ENCODE data around the gene NF1.

NF1 gene

GRCh38 chr17:31339906-31340661 lies 245.3 kb downstream of the NF1 start:
- TF ChIP-seq POLR2AphosphoS5 (IDR thresholded peaks at IDR 0.05; ENCODE audit: low read depth, low read length) = no peak
- no peak for TF ChIP-seq TAF1 (IDR thresholded peaks at IDR 0.05; ENCODE audit: borderline replicate concordance, insufficient read depth, low read length)
- no peak for TF ChIP-seq SIN3A (IDR thresholded peaks at IDR 0.05; ENCODE audit: borderline replicate concordance, insufficient read depth, low read length)
- no peak for TF ChIP-seq FOXP2 (optimal IDR thresholded peaks at IDR 0.05; ENCODE audit: borderline replicate concordance, extremely low read depth, extremely low read length, insufficient read depth)
- no peak for TF ChIP-seq REST (IDR thresholded peaks at IDR 0.05; ENCODE audit: insufficient read depth in 1 of 2, low read depth in 2 of 2, low read length in 2 of 2)

- no peak for TF ChIP-seq FOXP2 (optimal IDR thresholded peaks at IDR 0.05; ENCODE audit: borderline replicate concordance, extremely low read depth, extremely low read length, insufficient read depth)
- no peak for TF ChIP-seq TAF1 (IDR thresholded peaks at IDR 0.05; ENCODE audit: borderline replicate concordance, insufficient read depth, low read length)
- no peak for TF ChIP-seq REST (IDR thresholded peaks at IDR 0.05; ENCODE audit: insufficient read depth in 1 of 2, low read depth in 2 of 2, low read length in 2 of 2)
- no peak for TF ChIP-seq POLR2AphosphoS5 (IDR thresholded peaks at IDR 0.05; ENCODE audit: low read depth, low read length)
- TF ChIP-seq SIN3A (IDR thresholded peaks at IDR 0.05; ENCODE audit: borderline replicate concordance, insufficient read depth, low read length) = no peak
Observed at GRCh38 chr17:31349454-31349853, 254.7 kb downstream of the NF1 start.

- TF ChIP-seq TAF1 (IDR thresholded peaks at IDR 0.05; ENCODE audit: borderline replicate concordance, insufficient read depth, low read length) (no peak), SIN3A (IDR thresholded peaks at IDR 0.05; ENCODE audit: borderline replicate concordance, insufficient read depth, low read length) (no peak), REST (IDR thresholded peaks at IDR 0.05; ENCODE audit: insufficient read depth in 1 of 2, low read depth in 2 of 2, low read length in 2 of 2) (no peak), FOXP2 (optimal IDR thresholded peaks at IDR 0.05; ENCODE audit: borderline replicate concordance, extremely low read depth, extremely low read length, insufficient read depth) (no peak), POLR2AphosphoS5 (IDR thresholded peaks at IDR 0.05; ENCODE audit: low read depth, low read length) (no peak)
Observed at GRCh38 chr17:31355935-31356334, 261.2 kb downstream of the NF1 start.

GRCh38 chr17:31357091-31357490 lies 262.3 kb downstream of the NF1 start:
- no peak for TF ChIP-seq TAF1 (IDR thresholded peaks at IDR 0.05; ENCODE audit: borderline replicate concordance, insufficient read depth, low read length)
- no peak for TF ChIP-seq FOXP2 (optimal IDR thresholded peaks at IDR 0.05; ENCODE audit: borderline replicate concordance, extremely low read depth, extremely low read length, insufficient read depth)
- TF ChIP-seq SIN3A (IDR thresholded peaks at IDR 0.05; ENCODE audit: borderline replicate concordance, insufficient read depth, low read length) = no peak
- TF ChIP-seq REST (IDR thresholded peaks at IDR 0.05; ENCODE audit: insufficient read depth in 1 of 2, low read depth in 2 of 2, low read length in 2 of 2) = no peak
